NCI-H2171 (cell line): ENCODE results near the gene CAPN2.
"Not testable (repeated sequence)": the region's sequence is repeated elsewhere in the genome, so short reads cannot be mapped to it uniquely, and the experiment has no call there.

Experiments used
- DNase-seq: peaks from one replicate; lab custom pipeline; 2025; lab: John Stamatoyannopoulos, UW

The CAPN2 gene

DNA sequence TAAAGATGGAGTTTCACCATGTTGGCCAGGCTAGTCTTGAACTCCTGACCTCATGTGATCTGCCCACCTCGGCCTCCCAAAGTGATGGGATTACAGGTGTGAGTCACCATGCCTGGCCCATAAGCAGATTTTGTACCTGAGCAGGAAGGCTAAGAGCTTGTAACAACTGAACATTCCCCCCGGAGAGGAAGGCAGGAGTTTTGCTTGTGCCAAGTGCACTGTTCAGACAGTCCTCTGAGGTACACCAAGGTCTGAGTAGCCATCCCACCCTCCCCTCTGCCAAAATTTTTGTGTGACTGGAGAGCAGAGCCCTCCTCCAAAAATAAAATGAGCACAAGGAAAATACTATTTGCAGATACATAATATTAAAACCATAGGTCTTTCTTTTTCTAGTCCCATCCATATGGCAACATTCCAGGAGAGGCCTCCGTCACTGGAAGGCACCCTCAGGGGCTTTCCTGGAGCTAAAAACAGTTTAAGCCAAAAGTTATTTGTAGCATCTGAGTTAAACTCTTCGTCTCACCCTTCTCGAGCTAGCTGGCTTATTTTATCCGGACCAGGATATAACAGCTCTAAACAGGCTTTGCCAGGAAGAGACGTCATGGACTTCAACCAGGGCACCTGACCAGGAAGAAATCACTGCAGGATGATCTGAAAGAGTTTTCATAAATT is 27.2 kb downstream of the CAPN2 start:
- DNase-seq = no peak

- DNase-seq = not testable (repeated sequence)
Observed at GRCh38 chr1:223740038-223740736, 27.8 kb downstream of the CAPN2 start.

DNA sequence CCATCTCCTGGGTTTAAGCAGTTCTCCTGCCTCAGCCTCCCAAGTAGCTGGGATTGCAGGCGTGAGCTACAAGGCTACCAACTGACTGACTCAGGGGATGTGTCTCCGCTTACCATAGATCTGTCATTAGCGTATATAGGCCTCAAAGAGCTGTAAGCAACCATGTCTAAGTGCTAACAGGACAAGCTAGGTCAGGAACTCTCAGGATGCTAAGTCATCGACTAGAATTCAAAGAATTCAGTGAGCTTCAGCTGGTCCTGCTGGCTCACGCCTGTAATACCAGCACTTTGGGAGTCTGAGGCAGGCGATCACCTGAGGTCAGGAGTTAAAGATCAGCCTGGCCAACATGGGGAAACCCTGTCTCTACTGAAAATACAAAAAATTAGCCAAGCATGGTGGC is 29.5 kb downstream of the CAPN2 start:
- no peak for DNase-seq

DNA sequence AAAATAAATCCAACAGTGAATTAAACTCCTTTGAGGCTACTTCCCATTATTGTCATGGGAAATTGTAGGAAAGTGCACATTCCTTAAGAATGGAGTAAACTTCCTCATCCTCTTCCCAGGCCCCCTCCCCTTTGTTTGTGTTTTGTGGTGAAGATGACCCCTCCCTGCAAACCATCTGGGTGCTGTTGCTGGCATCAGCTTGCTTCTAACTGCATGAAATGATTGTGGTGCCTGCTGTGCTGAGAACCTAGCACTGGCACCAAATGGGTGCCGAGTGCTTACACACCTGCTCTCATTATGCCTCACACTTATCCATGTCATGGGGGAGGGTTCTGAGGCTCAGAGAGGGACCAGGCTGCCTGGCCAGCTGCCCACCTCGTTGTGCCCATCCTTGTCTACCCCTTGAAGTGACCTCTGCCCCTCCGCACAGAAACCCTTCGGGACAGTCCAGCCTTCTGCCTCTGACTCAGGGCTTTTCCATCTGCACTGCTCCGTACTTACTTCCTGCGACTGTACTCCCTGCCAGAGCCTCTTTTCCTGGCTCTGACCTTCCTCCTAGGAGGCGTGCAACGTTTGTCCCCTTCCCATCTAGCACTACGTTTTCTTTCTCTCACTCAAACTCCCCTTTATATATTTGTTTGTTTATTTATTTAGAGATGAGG is 30.6 kb downstream of the CAPN2 start:
- no peak for DNase-seq

- DNase-seq = no peak
Observed at GRCh38 chr1:223745731-223746130, 33.4 kb downstream of the CAPN2 start.

DNA sequence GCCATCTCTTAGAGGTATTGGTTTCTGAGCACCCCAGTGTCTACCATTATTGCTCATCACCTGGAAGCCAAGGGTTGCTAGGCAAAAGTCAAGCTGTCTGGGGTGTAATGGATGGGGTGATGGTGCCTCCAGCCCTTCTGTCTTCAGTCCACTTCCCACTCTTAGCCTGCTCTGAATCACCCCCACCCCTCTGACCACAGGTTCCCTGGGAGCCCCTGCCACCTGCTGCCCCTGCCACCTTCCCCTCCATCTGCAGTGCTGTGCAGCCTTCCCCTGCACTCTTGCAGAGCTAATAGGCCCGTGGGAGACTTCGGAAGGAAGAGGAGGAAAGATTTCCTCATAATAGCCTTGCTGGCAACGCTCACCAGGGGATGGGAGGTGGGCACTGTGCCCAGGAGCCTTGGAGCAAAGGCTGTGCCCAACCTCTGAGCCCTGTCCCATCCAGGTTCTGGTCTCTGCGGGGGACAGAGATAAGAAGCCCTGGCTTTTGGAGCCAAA is 35.5 kb downstream of the CAPN2 start:
- no peak for DNase-seq

GRCh38 chr1:223748405-223748772 is 36.0 kb downstream of the CAPN2 start:
- DNase-seq = no peak

DNA sequence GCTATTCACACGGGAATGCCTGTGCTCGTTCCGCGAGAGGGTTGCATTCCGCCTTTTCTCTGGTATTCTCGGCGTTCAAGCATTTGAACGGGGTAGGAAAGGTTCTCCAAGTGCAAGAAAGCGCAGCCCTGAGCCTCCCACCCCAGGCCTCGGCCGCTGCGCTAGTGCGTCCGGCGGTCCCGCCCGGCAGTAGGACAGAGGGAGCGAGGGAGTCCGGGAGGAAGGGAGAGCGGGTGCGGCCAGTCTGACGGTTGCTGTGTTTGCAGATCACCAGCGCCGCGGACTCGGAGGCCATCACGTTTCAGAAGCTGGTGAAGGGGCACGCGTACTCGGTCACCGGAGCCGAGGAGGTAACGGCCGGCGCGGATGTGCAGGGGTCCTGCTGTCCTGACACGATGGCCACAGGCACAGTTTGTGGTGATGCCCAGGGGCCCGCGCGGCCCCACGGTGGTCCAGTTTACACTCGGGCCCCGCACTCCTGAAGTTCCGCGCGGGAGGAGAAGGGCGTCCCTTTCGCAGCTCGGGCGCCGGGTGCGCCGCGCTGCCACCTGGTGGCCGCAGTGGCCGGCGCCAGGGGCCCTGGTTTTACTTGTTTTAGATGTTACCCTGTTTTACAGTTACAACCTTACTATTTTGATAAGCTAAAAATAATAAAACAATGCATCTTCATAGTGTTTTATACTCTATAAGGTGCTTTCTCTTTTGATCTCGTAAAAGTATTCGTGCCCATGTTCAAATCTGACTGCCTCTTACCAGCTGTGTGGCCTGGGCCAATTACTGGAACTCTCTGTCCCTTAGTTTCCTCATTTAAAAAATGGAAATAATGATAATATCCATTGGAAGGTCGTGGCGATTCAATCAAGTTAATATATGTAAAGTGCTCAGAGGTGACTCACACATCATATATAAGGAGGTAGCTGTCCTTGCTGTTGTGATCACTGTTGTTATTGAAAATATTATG is 36.7 kb downstream of the CAPN2 start:
- no peak for DNase-seq

DNA sequence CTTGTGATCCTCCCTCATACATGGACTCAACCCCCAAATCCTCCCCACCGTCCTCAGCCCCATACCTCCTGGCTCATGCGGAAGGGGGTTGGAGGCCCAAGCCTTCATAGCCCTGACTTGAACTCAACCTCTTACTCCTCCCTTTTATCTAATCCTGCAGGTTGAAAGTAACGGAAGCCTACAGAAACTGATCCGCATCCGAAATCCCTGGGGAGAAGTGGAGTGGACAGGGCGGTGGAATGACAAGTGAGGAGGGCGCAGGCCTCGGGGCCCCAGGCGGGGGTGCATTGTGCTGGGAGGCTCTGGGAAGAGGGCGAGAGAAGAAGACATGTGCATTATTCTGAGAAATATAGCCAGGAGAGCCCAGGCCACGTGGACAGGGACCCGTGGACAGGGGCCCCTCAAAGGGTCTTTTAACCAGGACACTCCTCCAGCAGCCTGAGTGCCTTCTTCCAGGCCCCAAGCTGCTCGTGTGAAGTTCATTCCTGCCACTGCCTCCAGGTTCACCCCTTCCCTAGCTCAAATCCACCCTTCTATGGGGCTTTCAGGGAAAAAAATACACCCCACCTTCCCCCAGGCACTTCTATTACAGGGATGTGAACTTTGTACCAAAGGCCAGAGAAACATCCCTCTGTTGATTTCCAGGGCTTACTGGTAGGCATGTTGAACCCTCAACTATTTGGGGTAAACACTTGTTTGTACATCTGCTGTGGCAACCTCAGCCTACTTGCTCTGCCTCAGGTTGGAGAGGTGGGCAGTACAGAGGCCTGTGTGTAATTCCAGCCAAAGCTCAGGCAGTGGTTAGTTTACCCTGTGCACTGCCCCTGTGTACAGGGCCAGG is 38.6 kb downstream of the CAPN2 start:
- no peak for DNase-seq

GRCh38 chr1:223751696-223752095 is 39.4 kb downstream of the CAPN2 start:
- DNase-seq = no peak

DNA sequence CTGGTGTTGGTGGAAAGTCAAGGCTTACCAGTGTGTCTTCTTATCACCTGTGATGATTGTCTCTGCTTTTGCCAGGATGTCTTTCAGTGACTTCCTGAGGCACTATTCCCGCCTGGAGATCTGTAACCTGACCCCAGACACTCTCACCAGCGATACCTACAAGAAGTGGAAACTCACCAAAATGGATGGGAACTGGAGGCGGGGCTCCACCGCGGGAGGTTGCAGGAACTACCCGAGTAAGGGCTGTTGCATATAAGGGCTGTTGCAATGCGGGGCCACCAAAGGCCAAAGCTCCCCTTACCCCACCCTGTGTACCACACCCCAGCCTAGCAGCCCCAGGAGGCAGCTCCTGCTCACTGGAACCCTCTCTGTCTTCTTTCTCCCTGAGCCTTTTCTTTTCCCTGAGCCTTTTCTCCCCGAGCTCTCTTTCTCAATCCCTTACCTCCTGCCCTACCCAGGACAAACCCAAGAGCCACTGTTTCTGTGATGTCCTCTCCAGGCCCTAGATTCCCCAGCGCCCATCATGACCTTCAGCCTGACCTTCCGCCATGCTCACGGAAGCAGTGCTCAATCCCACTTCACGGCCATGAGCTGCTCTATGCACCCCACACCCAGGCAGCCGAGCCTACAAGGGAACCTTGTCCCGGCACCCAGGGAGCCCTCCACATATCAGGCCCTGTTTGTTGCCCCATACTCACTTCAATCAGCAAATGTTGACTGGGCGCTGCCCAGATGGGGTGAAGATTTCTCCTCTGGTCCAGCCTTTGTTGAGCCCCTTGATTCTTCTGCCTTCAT is 40.6 kb downstream of the CAPN2 start:
- no peak for DNase-seq

GRCh38 chr1:223754681-223755431 is 42.5 kb downstream of the CAPN2 start:
- no peak for DNase-seq

GRCh38 chr1:223755432-223755792 is 43.1 kb downstream of the CAPN2 start:
- DNase-seq = no peak

- DNase-seq = no peak
Observed at GRCh38 chr1:223755992-223756775, 43.8 kb downstream of the CAPN2 start.

GRCh38 chr1:223756806-223757700 is 44.7 kb downstream of the CAPN2 start:
- no peak for DNase-seq

DNA sequence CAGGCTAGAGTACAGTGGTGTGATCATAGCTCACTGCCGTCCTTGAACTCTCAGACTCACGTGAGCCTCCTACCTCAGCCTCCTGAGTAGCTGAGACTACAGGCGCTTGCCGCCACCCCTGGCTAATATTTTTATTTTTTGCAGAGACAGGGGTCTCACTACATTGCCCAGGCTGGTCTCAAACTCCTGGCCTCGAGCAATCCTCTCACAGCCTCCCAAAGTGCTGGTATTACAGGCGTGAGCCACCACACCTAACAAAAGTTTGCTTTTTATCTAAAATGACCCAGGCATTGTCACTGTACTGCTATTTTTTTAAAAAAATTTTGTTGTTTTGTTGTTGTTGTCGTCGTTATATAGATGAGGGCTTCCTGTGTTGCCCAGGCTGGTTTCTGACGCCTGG is 46.4 kb downstream of the CAPN2 start:
- DNase-seq = no peak

DNA sequence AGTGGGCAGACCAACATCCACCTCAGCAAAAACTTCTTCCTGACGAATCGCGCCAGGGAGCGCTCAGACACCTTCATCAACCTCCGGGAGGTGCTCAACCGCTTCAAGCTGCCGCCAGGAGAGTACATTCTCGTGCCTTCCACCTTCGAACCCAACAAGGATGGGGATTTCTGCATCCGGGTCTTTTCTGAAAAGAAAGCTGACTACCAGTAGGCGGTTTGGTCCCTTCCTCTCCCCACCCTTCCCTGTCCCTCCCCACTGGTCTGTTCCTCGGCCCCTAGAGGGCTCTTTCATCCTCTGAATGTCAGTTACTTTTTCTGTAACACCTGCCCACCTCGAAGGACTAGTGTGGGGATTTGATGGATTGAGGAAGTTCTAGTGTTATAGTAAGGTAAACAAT is 46.9 kb downstream of the CAPN2 start:
- no peak for DNase-seq

GRCh38 chr1:223760833-223761232 is 48.5 kb downstream of the CAPN2 start:
- no peak for DNase-seq
